ENCODE results near the gene CNTN5. TPM values are rescaled to one million over a fixed set of nuclear protein-coding genes. Genes with fewer than 3 reads are reported as not detected.

Gene CNTN5
- total and polyA plus RNA-seq, 2 donors (not counting 1 experiment from before 2014, with no cell fraction given): not detected

DNA sequence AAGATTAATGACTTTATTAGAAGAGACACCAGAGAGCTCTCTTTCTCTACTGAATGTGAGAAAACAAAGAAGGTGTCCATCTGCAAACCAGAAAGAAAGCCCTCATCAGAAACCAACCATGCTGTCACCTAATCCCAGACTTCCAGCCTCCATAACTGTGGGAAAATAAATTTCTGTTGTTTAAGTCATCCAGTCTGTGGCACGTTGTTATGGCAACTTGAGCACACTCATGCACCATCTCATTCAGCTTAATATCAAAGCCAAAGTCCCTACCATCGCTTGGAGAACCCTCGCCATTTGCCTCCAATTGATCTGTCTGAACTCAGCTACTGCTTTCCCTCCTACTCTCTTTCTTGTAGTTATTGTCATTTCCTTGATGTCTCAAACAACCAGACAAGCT, 900.2 kb downstream of the CNTN5 start:
- H3K27me3 ChIP-seq (replicated peaks in 1 of 4; ENCODE audit: control extremely low read depth in 1 of 4, control insufficient read depth in 3 of 4, insufficient read depth in 4 of 4, low read length in 3 of 4): no peaks in the 10 kb centered on the region
- peaks cover 12% of the 10 kb centered on the region for H3K9me3 Mint-ChIP-seq (ENCODE audit: insufficient read depth)
- no peaks in the 10 kb centered on the region for H3K36me3 ChIP-seq (replicated peaks in 1 of 2; ENCODE audit: control extremely low read depth in 1 of 2, control insufficient read depth in 1 of 2, extremely low read depth in 1 of 2, insufficient read depth in 2 of 2, low read length in 1 of 2)
- H3K9me3 ChIP-seq (ENCODE audit: control extremely low read depth in 1 of 3, control insufficient read depth in 2 of 3, insufficient read depth in 1 of 3, low read length in 2 of 3): peaks cover 0 to 3% (median 0%) of the 10 kb centered on the region in 3 donors
- no peaks in the 10 kb centered on the region for H3K27me3 Mint-ChIP-seq
- H4K20me1 ChIP-seq (ENCODE audit: control insufficient read depth, insufficient read depth, low read length, poor library complexity, severe bottlenecking): no peaks in the 10 kb centered on the region
- TF ChIP-seq CTCF (IDR thresholded peaks at IDR 0.05) (no peak), EZH2 (IDR thresholded peaks at IDR 0.05; ENCODE audit: borderline replicate concordance, insufficient read depth, low read depth, low read length, poor library complexity, severe bottlenecking) (no peak)
- intact Hi-C loops (cut with micrococcal nuclease): no loop called here
- H3K4me2 ChIP-seq (replicated peaks; ENCODE audit: low read depth, low read length, poor library complexity, severe bottlenecking): no peak overlapping the region
- H2AFZ ChIP-seq (ENCODE audit: insufficient read depth, low read depth, low read length, poor library complexity, severe bottlenecking): no peak overlapping the region
- no peaks in the 10 kb centered on the region for H3K4me1 ChIP-seq (ENCODE audit: control insufficient read depth in 2 of 2, insufficient read depth in 2 of 2, low read length in 2 of 2)
- no peaks in the 10 kb centered on the region for H3K79me2 ChIP-seq (ENCODE audit: control insufficient read depth, insufficient read depth, low read length)
- ChIA-PET CTCF (no interaction called here), POLR2A (no interaction called here)
- DNase-seq (no peak), ATAC-seq (ENCODE audit: low read depth) (no peak)
- H3K4me3 Mint-ChIP-seq: no peak overlapping the region
- H3K4me3 ChIP-seq (ENCODE audit: control extremely low read depth in 1 of 5, extremely low read depth in 1 of 5, insufficient read depth in 1 of 5, low read depth in 2 of 5, low read length in 4 of 5): no peak overlapping the region
- no peak overlapping the region for H3K9ac ChIP-seq (ENCODE audit: low read length)
- H3K4me1 Mint-ChIP-seq: no peaks in the 10 kb centered on the region
- no peak overlapping the region for H3K27ac Mint-ChIP-seq
- WGBS (ENCODE audit: insufficient coverage): 80% methylated on average over 3 of the region's 3 CpGs
- H3K27ac ChIP-seq (ENCODE audit: low read length in 2 of 2): no peak overlapping the region

GRCh38 chr11:99925968-99926367, 905.2 kb downstream of the CNTN5 start:
- no peak overlapping the region for H2AFZ ChIP-seq (ENCODE audit: insufficient read depth, low read depth, low read length, poor library complexity, severe bottlenecking)
- POLR2A ChIA-PET: no interaction called here
- intact Hi-C loops (cut with micrococcal nuclease): no loop called here

More at GRCh38 chr11:99925968-99926367, 905.2 kb downstream of the CNTN5 start:
- Histone ChIP-seq H3K9ac (ENCODE audit: low read length) (no peak overlapping the region), H4K20me1 (ENCODE audit: control insufficient read depth, insufficient read depth, low read length, poor library complexity, severe bottlenecking) (no peaks in the 10 kb centered on the region), H3K27me3 (replicated peaks in 1 of 4; ENCODE audit: control extremely low read depth in 1 of 4, control insufficient read depth in 3 of 4, insufficient read depth in 4 of 4, low read length in 3 of 4) (no peaks in the 10 kb centered on the region), H3K36me3 (replicated peaks in 1 of 2; ENCODE audit: control extremely low read depth in 1 of 2, control insufficient read depth in 1 of 2, extremely low read depth in 1 of 2, insufficient read depth in 2 of 2, low read length in 1 of 2) (no peaks in the 10 kb centered on the region), H3K79me2 (ENCODE audit: control insufficient read depth, insufficient read depth, low read length) (no peaks in the 10 kb centered on the region), H3K27ac (ENCODE audit: low read length in 2 of 2) (no peak overlapping the region), H3K9me3 (ENCODE audit: control extremely low read depth in 1 of 3, control insufficient read depth in 2 of 3, insufficient read depth in 1 of 3, low read length in 2 of 3) (peaks cover 0 to 8% (median 0%) of the 10 kb centered on the region in 3 donors), H3K4me2 (replicated peaks; ENCODE audit: low read depth, low read length, poor library complexity, severe bottlenecking) (no peak overlapping the region), H3K4me3 (ENCODE audit: control extremely low read depth in 1 of 5, extremely low read depth in 1 of 5, insufficient read depth in 1 of 5, low read depth in 2 of 5, low read length in 4 of 5) (no peak overlapping the region), H3K4me1 (ENCODE audit: control insufficient read depth in 2 of 2, insufficient read depth in 2 of 2, low read length in 2 of 2) (no peaks in the 10 kb centered on the region)
- H3K9me3 Mint-ChIP-seq (ENCODE audit: insufficient read depth): peaks cover 6% of the 10 kb centered on the region
- no peak overlapping the region for H3K4me3 Mint-ChIP-seq
- no peaks in the 10 kb centered on the region for H3K4me1 Mint-ChIP-seq
- TF ChIP-seq CTCF (IDR thresholded peaks at IDR 0.05) (no peak), EZH2 (IDR thresholded peaks at IDR 0.05; ENCODE audit: borderline replicate concordance, insufficient read depth, low read depth, low read length, poor library complexity, severe bottlenecking) (no peak)
- no peak for DNase-seq
- no CpG with 5 or more reads among the region's 1 CpG for WGBS (ENCODE audit: insufficient coverage)
- no peaks in the 10 kb centered on the region for H3K27me3 Mint-ChIP-seq
- no peak overlapping the region for H3K27ac Mint-ChIP-seq
- CTCF ChIA-PET: no interaction called here
- no peak for ATAC-seq (ENCODE audit: low read depth)

Data from B cell (primary cell).